WTC11 (cell line): ENCODE results near the gene PDZRN4. TPM values are rescaled to one million over a fixed set of nuclear protein-coding genes. Genes with fewer than 3 reads are reported as not detected.

Experiments
- ATAC-seq: fragments of 200-7000 bp; cut with Tn5 transposase; 2 replicates; pipeline ENCODE4 v1.10.0; 2021; ENCODE audit warnings: mild to moderate bottlenecking, moderate library complexity
- CTCF ChIA-PET: fragments of 300-600 bp; sonication (Branson Sonifier 250); formaldehyde crosslinking; loops from one replicate; lab custom pipeline; 2021; ENCODE audit warnings: antibody characterized with exemption; lab: Charles Lee
- POLR2A ChIA-PET: fragments of 350-600 bp; sonication (Branson Sonifier 250); formaldehyde crosslinking; loops from one replicate; lab custom pipeline; 2021; ENCODE audit warnings: antibody characterized with exemption; lab: Charles Lee
- DNase-seq: peaks from one replicate; pipeline ENCODE4 v3.0.0; 2021; ENCODE audit warnings: low spot score
- H3K27ac Mint-ChIP-seq: 2 replicates; pipeline ENCODE4 v1.8.0; 2021; ENCODE audit warnings: mixed read lengths
- H3K27me3 Mint-ChIP-seq: 2 replicates; pipeline ENCODE4 v1.8.0; 2021; ENCODE audit warnings: low read depth, mild to moderate bottlenecking, moderate library complexity, mixed read lengths
- H3K36me3 Mint-ChIP-seq: 2 replicates; pipeline ENCODE4 v1.8.0; 2021; ENCODE audit warnings: mixed read lengths
- H3K4me1 Mint-ChIP-seq: 2 replicates; pipeline ENCODE4 v1.8.0; 2022; ENCODE audit warnings: mixed read lengths
- H3K4me3 Mint-ChIP-seq: 2 replicates; pipeline ENCODE4 v1.8.0; 2021; ENCODE audit warnings: mild to moderate bottlenecking, moderate library complexity, mixed read lengths
- H3K9me3 Mint-ChIP-seq: 2 replicates; pipeline ENCODE4 v1.8.0; 2021; ENCODE audit warnings: mixed read lengths
- CREB1 ChIP-seq: sonication (generic); formaldehyde crosslinking; IDR thresholded peaks from 2 replicates; pipeline ENCODE4 v1.8.0; 2023; ENCODE audit warnings: mild to moderate bottlenecking, missing genetic modification reagents
- FOXP1 ChIP-seq: sonication (generic); formaldehyde crosslinking; IDR thresholded peaks from 2 replicates; pipeline ENCODE4 v1.8.0; 2022; ENCODE audit warnings: missing genetic modification reagents, mild to moderate bottlenecking, moderate library complexity, borderline replicate concordance
- FOXP4 ChIP-seq: sonication (generic); formaldehyde crosslinking; IDR thresholded peaks from 2 replicates; pipeline ENCODE4 v1.8.0; 2022; ENCODE audit warnings: mild to moderate bottlenecking, missing genetic modification reagents
- GRHL2 ChIP-seq: fragments of 250-450 bp; sonication (Bioruptor Pico); IDR thresholded peaks from 2 replicates; pipeline ENCODE4 v1.8.0; 2022; ENCODE audit warnings: mild to moderate bottlenecking, moderate library complexity; ENCODE audit not compliant: insufficient replicate concordance, severe bottlenecking
- HMGXB4 ChIP-seq: sonication (generic); formaldehyde crosslinking; IDR thresholded peaks from 2 replicates; pipeline ENCODE4 v1.8.1; 2023; ENCODE audit warnings: mild to moderate bottlenecking, moderate library complexity, missing genetic modification reagents
- IRF2 ChIP-seq: sonication (generic); formaldehyde crosslinking; IDR thresholded peaks from 2 replicates; pipeline ENCODE4 v1.8.0; 2022; ENCODE audit warnings: low read depth, missing genetic modification reagents, borderline replicate concordance
- KAT7 ChIP-seq: sonication (generic); formaldehyde crosslinking; IDR thresholded peaks from 2 replicates; pipeline ENCODE4 v1.8.1; 2023; ENCODE audit warnings: missing genetic modification reagents, mild to moderate bottlenecking, borderline replicate concordance
- MLX ChIP-seq: sonication (generic); formaldehyde crosslinking; IDR thresholded peaks from 2 replicates; pipeline ENCODE4 v1.8.1; 2023; ENCODE audit warnings: mild to moderate bottlenecking, missing genetic modification reagents, moderate library complexity
- NR3C1 ChIP-seq: sonication (generic); formaldehyde crosslinking; conservative IDR thresholded peaks from 2 replicates; pipeline ENCODE4 v1.8.1; 2023; ENCODE audit warnings: low read depth, mild to moderate bottlenecking, missing genetic modification reagents
- PRRX2 ChIP-seq: fragments of 250-450 bp; sonication (Bioruptor Pico); IDR thresholded peaks from 2 replicates; pipeline ENCODE4 v1.8.0; 2021; ENCODE audit warnings: mild to moderate bottlenecking
- SMAD3 ChIP-seq: sonication (generic); formaldehyde crosslinking; IDR thresholded peaks from 2 replicates; pipeline ENCODE4 v1.8.0; 2022; ENCODE audit warnings: missing genetic modification reagents, mild to moderate bottlenecking, borderline replicate concordance
- SMAD4 ChIP-seq: sonication (generic); formaldehyde crosslinking; IDR thresholded peaks from 2 replicates; pipeline ENCODE4 v1.8.0; 2022; ENCODE audit warnings: mild to moderate bottlenecking, missing genetic modification reagents
- SP1 ChIP-seq: sonication (generic); formaldehyde crosslinking; conservative IDR thresholded peaks from 2 replicates; pipeline ENCODE4 v1.8.1; 2022; ENCODE audit warnings: missing genetic modification reagents
- TEAD1 ChIP-seq: sonication (generic); formaldehyde crosslinking; IDR thresholded peaks from 2 replicates; pipeline ENCODE4 v1.8.0; 2022; ENCODE audit warnings: mild to moderate bottlenecking, missing genetic modification reagents
- USF1 ChIP-seq: sonication (generic); formaldehyde crosslinking; IDR thresholded peaks from 2 replicates; pipeline ENCODE4 v1.8.0; 2022; ENCODE audit warnings: mild to moderate bottlenecking, missing genetic modification reagents
- USF2 ChIP-seq: sonication (generic); formaldehyde crosslinking; IDR thresholded peaks from 2 replicates; pipeline ENCODE4 v1.8.1; 2023; ENCODE audit warnings: mild to moderate bottlenecking, missing genetic modification reagents, moderate library complexity
- ZMAT4 ChIP-seq: fragments of 250-450 bp; sonication (Bioruptor Pico); IDR thresholded peaks from 2 replicates; pipeline ENCODE4 v1.9.0; 2021; ENCODE audit warnings: mild to moderate bottlenecking
- ZNF317 ChIP-seq: sonication (generic); formaldehyde crosslinking; IDR thresholded peaks from 2 replicates; pipeline ENCODE4 v1.8.1; 2023; ENCODE audit warnings: low read depth, mild to moderate bottlenecking, moderate library complexity, missing genetic modification reagents, borderline replicate concordance
- ZNF416 ChIP-seq: fragments of 250-450 bp; sonication (Bioruptor Pico); IDR thresholded peaks from 2 replicates; pipeline ENCODE4 v1.9.0; 2021; ENCODE audit warnings: mild to moderate bottlenecking, inconsistent platforms
- ZNF423 ChIP-seq: fragments of 250-450 bp; sonication (Bioruptor Pico); IDR thresholded peaks from 2 replicates; pipeline ENCODE4 v2.1.2; 2022; ENCODE audit warnings: mild to moderate bottlenecking, moderate library complexity
- total RNA-seq: library from RNA; stranded (reverse); gene quantifications from 3 replicates; pipeline ENCODE4 v1.2.3, GENCODE V29; 2021
- TF ChIP-seq, protein P1 (sequence below): fragments of 250-450 bp; sonication (Bioruptor Pico); conservative IDR thresholded peaks from 2 replicates; pipeline ENCODE4 v1.9.0; 2021; ENCODE audit warnings: mild to moderate bottlenecking
- TF ChIP-seq, protein P2 (sequence below): sonication (generic); formaldehyde crosslinking; IDR thresholded peaks from 2 replicates; pipeline ENCODE4 v1.8.0; 2022; ENCODE audit warnings: missing genetic modification reagents
- TF ChIP-seq, protein P3 (sequence below): sonication (generic); formaldehyde crosslinking; IDR thresholded peaks from 2 replicates; pipeline ENCODE4 v1.8.1; 2022; ENCODE audit warnings: missing genetic modification reagents, borderline replicate concordance

PDZRN4 gene
- total RNA-seq, 1 experiment from 2014 or later: 0.09 TPM

DNA sequence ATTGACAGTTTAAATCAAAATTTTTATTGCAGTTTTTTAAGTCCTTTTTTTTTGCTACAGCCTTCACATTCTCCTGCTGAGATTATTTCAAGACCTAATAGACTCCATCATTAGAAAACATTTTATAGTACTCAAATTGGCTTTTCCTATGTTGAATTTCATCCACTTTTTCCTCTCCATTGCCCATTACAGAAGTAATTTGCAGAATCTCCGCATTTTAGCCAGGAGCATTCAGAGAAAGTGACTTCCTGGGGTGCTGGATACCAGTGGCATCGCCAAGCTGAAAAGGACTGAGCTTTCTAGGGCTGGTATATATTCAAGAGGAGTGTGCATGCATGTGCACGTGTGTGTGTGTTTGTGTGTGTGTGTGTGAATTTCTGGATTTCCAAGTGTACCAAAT lies 340.8 kb downstream of the PDZRN4 start:
- TF ChIP-seq MLX (CRISPR knock-in tag): no peak
- TF ChIP-seq SMAD4: no peak
- TF ChIP-seq ZMAT4 (CRISPR knock-in tag): no peak
- no peak for TF ChIP-seq ZNF416 (CRISPR knock-in tag)
- TF ChIP-seq, protein P1, sequence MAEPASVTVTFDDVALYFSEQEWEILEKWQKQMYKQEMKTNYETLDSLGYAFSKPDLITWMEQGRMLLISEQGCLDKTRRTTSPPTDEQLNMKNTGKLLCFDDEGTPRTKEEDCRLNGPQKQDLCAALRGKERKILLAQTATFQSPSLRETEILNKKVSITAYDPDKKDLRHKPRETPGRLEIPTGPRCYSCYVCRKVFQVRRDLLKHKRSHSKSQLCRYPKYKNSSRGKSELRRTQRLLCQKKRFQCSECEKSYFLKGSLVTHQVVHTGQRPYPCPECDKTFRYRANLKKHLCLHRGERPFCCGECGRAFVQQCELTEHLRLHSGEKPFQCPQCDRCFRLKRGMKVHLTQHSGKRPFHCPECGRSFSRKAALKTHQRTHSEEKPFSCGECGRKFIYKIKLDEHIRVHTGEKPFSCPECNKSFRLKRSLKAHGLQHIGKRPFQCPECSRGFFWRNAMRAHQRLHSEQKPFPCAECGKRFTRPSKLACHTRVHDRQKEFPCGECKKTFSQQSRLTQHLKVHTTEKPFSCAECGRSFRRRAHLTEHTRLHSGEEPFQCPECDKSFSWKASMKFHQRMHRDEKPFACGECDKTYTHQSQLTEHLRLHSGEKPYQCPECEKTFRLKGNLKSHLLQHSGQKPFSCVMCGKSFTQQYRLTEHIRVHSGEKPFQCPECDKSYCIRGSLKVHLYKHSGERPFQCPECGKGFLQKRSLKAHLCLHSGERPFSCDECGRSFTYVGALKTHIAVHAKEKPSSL (CRISPR knock-in tag): no peak
- TF ChIP-seq ZNF423 (CRISPR knock-in tag): no peak
- TF ChIP-seq CREB1: no peak
- TF ChIP-seq FOXP4: no peak
- TF ChIP-seq HMGXB4: no peak
- no peak for TF ChIP-seq IRF2 (CRISPR knock-in tag)
- TF ChIP-seq FOXP1 (CRISPR knock-in tag): no peak
- TF ChIP-seq PRRX2 (CRISPR knock-in tag): no peak
- TF ChIP-seq SP1 (CRISPR knock-in tag): no peak
- TF ChIP-seq USF2: no peak
- no peak for TF ChIP-seq ZNF317
- TF ChIP-seq SMAD3 (CRISPR knock-in tag): no peak
- TF ChIP-seq NR3C1 (CRISPR knock-in tag): no peak
- ChIA-PET CTCF (no interaction called here), POLR2A (no interaction called here)
- no peak for ATAC-seq
- Mint-ChIP-seq H3K27me3 (no peaks in the 10 kb centered on the region), H3K27ac (no peak overlapping the region), H3K36me3 (no peaks in the 10 kb centered on the region), H3K4me3 (no peak overlapping the region), H3K9me3 (no peaks in the 10 kb centered on the region), H3K4me1 (peaks cover 33% of the 10 kb centered on the region)
- DNase-seq: no peak

DNA sequence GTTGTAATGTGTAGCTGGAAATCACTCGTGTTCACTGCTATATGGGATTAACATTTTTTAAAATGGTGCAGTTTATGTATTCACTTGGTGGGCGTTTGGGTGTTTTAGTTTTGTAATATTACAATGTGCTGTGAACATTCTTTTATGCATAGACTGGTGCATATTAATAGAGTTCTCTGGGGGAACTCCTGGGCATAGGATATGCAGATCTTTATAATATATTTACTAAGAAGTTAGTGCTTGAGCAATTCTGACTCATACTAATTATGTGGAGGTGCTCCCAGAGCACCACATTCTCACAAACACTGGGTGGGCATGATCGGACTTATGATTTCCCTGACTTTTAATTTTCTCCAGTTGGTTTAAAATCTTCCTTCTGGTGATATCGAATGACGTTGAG lies 342.3 kb downstream of the PDZRN4 start:
- Mint-ChIP-seq H3K27ac (no peak overlapping the region), H3K4me3 (no peak overlapping the region), H3K4me1 (peaks cover 28% of the 10 kb centered on the region), H3K27me3 (no peaks in the 10 kb centered on the region), H3K36me3 (no peaks in the 10 kb centered on the region), H3K9me3 (no peaks in the 10 kb centered on the region)
- CTCF ChIA-PET: no interaction called here
- POLR2A ChIA-PET: no interaction called here
- no peak for ATAC-seq
- DNase-seq: no peak
- TF ChIP-seq, protein P2, sequence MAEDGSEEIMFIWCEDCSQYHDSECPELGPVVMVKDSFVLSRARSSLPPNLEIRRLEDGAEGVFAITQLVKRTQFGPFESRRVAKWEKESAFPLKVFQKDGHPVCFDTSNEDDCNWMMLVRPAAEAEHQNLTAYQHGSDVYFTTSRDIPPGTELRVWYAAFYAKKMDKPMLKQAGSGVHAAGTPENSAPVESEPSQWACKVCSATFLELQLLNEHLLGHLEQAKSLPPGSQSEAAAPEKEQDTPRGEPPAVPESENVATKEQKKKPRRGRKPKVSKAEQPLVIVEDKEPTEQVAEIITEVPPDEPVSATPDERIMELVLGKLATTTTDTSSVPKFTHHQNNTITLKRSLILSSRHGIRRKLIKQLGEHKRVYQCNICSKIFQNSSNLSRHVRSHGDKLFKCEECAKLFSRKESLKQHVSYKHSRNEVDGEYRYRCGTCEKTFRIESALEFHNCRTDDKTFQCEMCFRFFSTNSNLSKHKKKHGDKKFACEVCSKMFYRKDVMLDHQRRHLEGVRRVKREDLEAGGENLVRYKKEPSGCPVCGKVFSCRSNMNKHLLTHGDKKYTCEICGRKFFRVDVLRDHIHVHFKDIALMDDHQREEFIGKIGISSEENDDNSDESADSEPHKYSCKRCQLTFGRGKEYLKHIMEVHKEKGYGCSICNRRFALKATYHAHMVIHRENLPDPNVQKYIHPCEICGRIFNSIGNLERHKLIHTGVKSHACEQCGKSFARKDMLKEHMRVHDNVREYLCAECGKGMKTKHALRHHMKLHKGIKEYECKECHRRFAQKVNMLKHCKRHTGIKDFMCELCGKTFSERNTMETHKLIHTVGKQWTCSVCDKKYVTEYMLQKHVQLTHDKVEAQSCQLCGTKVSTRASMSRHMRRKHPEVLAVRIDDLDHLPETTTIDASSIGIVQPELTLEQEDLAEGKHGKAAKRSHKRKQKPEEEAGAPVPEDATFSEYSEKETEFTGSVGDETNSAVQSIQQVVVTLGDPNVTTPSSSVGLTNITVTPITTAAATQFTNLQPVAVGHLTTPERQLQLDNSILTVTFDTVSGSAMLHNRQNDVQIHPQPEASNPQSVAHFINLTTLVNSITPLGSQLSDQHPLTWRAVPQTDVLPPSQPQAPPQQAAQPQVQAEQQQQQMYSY (CRISPR knock-in tag): no peak
- TF ChIP-seq USF1 (CRISPR knock-in tag) (no peak), IRF2 (CRISPR knock-in tag) (no peak), KAT7 (no peak), GRHL2 (CRISPR knock-in tag) (no peak), TEAD1 (CRISPR knock-in tag) (no peak)
- TF ChIP-seq, protein P3, sequence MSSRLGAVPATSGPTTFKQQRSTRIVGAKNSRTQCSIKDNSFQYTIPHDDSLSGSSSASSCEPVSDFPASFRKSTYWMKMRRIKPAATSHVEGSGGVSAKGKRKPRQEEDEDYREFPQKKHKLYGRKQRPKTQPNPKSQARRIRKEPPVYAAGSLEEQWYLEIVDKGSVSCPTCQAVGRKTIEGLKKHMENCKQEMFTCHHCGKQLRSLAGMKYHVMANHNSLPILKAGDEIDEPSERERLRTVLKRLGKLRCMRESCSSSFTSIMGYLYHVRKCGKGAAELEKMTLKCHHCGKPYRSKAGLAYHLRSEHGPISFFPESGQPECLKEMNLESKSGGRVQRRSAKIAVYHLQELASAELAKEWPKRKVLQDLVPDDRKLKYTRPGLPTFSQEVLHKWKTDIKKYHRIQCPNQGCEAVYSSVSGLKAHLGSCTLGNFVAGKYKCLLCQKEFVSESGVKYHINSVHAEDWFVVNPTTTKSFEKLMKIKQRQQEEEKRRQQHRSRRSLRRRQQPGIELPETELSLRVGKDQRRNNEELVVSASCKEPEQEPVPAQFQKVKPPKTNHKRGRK (CRISPR knock-in tag): no peak
